Hematopoietic multipotent progenitor cell treated with erythropoietin and hydrocortisone succinate and interleukin-3 and kit ligand, for 4 days (in vitro differentiated cells): ENCODE measurements around the gene GRXCR2.
"Not testable (repeated sequence)": the region's sequence is repeated elsewhere in the genome, so short reads cannot be mapped to it uniquely, and the experiment has no call there.

Experiments used
- DNase-seq: peaks from one replicate; pipeline ENCODE4 v3.0.0-alpha.2; 2015

Gene GRXCR2, protein sequence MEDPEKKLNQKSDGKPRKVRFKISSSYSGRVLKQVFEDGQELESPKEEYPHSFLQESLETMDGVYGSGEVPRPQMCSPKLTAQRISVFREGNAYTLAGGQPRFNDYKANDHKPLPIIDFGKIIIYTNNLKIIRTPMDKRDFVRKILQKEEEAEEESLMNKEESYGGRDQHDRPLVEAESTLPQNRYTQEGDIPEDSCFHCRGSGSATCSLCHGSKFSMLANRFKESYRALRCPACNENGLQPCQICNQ

DNA sequence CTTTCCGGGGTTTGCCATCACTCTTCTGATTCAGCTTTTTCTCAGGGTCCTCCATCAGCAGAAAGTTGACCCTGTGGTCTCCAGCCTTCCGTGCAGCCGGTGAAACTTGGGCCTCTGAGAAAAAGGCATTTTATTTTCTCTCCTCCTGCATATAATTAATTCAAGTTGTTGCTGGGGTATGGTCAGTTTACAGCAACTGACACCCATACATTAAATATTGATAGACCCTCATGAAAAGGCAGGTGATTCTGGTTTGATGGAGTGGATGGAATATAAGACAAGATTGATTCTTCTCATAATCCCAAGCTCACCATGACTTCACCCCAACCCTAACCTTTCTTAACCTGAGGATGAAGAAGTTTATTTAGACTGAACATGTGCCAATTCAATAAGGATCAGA is at the start of gene GRXCR2:
GRXCR2 (minus strand) TSS at position 101 of the 400 bp plus-strand sequence; CDS start at position 55, 46 bp downstream.
- no peak for DNase-seq

DNA sequence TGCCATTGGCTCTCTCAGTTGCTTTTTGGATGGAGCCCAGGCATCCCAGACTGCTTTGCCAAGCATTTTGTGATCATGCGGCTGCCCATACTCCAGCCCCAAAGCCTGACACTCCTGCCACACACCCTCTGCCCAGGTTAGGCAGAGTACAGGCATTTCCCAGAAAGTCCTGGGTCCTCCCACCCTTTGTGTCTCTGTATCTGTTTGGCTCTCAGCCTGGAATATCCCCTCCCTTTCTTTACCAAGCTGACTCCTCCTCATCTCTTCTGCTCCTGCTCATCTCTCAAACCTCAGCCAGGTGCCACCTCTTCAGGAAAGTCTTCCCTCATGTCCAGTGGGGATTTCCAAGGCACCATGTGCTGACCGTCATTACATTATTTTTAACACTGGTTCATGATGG is 49.2 kb upstream of the GRXCR2 start:
- no peak for DNase-seq

DNA sequence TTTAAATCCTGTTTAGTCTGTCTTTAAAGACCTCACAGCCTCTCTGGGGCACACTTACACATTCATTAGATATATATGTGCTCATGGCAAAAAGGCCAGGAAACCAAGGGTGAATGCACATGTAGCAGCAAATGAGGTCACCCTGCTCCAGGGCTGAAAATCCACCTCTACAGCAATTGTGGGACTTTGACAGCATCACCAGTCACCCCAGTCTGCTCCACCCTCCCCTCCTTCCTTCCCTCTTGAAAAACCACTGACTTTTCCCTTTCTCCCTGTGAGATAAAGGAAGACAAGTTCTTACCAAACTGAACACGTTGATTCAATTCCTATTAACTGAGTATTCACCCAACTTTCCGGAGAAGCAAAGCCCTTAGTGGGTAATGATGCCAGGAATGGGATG is 48.4 kb upstream of the GRXCR2 start:
- no peak for DNase-seq

DNA sequence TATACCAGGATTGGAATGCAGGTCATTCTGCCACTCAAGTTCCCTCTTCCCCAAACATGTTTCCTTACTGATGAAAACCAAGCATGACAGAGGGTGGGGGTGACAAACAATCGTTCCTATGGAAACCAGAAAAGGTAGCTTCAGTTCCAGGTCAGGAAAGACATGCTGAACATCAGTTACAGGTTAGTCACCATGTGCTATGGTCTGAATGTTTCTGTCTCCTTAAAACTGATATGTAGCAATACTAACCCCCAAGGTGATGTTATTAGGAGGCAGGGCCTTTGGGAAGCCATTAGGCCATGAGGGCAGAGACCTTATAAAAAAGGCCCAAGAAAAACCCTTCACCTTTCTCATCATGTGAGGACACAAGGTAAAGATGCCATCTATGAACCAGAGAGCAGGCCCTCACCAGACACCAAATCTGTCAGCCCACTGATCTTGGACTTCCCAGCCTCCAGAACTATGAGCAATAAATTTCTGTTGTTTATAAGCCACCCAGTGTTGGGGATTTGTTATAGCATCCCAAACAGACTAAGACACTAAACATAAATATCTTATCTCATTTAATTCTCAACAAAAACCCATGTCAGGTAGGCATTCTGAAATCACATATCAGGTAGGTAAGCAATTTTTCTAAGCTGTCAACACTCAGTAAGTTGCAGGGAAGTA is 47.9 kb upstream of the GRXCR2 start:
- no peak for DNase-seq

DNA sequence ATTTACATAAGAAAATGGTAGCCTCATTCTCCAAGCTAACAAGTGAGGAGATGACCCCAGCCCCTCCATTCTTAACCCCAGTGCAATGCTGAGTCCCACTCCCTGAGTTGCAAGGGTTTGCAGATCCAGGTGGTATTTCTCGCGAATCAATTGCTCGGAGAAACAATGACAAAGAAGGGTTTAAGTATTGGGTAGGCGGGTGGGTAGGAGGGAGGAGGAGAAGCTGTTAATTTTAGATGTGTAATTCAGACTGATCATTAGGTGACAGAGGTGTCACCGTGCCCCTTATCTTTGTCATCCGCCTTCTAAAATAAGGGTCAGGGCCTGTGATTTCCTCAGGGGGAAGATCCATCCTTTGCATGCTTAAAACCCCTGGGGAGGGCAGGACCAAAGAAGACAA is 46.6 kb upstream of the GRXCR2 start:
- no peak for DNase-seq

DNA sequence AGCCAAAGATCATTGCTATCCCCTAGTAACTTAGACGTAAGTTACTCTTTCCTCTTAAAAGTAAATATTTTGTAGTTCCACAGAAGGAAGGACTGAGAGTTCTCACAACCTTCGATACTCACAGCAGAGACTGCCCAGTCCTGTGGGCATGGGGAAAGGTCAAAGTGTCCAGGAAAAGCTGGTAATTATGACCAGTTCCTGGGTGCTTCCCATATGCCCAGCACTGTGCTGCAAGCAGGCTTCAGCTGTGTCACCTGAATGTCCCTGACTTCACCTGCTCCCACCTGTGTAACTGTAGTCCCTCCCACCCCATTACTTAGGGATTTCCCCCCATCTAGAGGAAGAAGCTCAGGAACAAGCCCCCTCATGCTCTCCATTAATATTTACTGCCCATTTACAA is 45.6 kb upstream of the GRXCR2 start:
- no peak for DNase-seq

DNA sequence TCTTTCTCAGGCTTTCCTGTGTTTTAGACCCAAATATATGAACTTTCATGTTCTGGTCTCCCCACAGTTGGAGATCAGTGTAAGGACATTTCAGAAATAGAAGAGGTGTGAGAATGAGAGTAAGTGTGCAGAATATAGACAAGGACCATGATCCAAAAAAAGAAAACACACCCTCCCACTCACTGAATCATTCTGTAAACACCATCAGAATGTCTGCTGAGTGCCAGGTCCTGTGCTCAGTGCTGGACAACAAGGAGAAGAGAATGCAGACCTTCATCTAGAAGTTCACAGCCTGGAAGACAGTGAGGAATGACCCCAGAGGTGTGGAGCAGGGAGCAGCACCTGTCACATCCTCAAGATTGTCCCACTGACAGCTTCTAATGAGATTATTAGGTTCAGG is 44.5 kb upstream of the GRXCR2 start:
- DNase-seq = no peak

DNA sequence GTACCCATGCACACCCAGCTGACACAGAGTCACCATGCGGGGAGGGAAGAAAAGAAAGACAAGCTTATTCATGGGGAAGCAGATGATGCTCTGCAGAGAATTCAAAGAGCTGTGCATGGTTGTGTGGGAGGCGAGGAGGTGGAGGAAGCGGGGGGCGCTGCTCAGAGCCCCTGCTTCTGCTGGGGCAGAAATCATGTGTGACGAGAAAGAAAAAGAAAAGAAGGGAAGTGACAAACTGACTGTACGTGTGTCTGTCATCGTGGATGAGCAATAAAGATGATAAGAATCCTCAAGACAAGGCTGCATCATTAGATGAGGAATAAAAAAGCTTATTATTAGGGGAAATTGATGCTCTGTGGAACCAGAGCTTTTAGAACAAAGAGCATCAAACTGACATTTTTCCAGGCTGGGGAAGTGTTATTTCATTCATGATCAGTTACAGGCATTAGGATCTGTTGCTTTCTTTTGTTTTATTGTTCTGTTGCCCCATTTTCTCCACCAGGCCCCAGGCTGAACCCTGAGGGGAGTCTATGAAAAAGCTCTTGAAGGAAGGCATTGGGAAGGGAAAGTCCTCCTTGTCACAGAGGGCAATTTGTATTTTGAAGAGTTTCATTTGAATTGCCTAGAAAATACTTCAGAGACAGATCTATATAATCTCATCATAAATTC is 43.3 kb upstream of the GRXCR2 start:
- no peak for DNase-seq

DNA sequence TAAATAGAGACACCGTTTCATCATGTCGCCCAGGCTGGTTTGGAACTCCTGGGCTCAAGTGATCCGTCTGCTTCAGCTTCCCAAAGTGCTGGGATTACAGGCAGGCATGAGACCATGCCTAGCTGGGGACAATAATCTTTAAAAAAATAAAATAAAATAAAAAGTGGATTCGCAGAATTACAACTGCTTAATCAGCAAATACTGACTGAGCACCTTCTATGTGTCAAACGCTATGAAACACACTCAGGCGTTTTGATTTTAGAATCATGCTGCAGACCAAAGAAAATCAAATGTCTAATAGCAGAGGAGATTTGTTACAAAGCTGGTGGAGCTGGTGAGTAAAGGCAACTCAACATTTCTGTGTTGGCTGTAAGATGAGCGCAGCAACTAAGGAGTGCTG is 40.9 kb upstream of the GRXCR2 start:
- DNase-seq = no peak

DNA sequence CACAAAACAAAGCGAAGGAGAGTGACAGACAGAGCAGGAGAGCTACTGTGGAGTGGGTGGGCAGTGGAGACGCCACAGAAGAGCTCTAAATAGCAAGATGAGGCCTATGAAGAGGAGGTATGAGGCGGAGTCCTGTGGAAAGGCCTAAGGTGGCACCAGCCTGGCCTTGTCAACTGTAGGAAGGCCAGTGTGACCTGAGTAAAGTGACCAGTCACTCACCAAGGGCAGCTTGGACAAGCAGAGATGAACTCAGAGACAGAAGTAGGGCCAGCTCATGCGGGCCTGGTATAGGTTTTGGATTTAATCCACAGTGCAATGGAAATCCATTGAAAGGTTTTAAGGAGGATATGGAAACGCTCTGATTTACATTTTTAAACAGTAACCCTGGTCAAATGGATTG is 39.8 kb upstream of the GRXCR2 start:
- DNase-seq = no peak

DNA sequence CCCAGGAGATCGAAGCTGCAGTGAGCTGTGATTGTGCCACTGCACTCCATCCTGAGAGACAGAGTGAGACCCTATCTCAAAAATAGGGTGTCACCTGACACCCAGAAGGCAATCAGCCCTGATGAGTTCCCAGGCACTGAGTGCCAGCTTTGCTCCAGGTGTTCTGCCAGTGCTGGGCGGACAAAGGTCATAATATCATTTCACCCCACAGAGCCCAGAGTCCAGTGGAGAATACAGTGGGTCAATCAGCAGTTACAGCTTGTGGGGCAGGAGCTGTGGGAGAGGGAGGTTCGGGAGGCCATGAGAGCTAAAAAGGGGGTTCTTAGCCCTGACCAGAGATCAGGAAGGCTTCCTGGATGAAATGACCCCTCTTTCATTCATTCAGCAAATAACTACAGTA is 39.2 kb upstream of the GRXCR2 start:
- DNase-seq = no peak

DNA sequence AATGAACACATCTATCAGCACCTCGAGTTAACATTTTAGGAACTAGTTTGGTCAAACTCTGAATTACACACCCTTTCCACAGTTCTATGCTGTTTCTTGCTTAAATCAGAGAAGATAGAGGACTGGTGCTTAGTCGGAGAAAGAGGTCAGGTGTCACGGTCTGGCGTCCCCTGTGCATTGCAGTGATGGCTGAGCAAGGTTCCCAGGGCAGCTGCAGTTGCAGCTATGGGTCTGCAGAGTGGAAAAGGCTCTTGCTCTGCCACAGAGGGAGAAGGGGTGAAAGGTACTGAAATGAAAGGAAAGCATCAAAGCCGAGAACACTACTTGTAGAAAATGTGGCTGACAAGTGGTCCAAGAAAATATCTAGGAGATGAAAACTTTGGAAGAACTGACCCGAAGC is 38.4 kb upstream of the GRXCR2 start:
- no peak for DNase-seq

DNA sequence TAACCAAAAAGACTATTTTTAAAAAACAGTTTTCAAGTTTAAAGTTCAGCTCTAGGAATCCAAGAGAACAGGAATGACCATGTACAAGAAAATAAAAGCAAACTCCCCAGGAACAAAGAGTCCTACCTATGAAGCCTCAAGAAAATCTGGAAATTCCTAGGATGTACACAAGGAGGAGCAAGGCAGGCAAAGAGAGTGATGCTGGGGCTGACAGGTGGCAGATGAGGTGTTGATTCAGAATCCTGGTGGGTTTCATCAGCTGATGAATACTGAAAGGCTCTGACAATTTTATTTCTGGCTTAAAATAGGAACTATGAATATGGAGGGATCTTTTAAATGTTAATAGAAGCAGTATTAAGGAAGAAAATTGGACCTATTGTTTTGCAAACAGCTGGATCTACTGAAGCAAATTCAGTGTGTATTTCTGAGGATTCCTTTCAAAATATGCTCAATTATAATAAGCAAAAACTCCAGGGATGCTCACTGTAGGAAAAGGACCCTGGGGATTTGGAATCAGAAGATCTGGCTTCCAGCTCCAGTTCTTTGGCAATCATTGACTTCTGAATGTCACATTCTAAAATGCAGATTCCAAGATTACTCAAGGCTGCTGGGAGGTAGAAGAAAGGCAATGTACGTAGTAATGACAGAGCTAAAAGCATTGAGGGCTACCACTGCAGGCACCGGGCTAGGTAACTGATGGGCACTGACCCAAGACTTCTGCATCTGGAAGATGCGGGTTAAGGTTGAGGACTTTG is 35.6 kb upstream of the GRXCR2 start:
- no peak for DNase-seq

DNA sequence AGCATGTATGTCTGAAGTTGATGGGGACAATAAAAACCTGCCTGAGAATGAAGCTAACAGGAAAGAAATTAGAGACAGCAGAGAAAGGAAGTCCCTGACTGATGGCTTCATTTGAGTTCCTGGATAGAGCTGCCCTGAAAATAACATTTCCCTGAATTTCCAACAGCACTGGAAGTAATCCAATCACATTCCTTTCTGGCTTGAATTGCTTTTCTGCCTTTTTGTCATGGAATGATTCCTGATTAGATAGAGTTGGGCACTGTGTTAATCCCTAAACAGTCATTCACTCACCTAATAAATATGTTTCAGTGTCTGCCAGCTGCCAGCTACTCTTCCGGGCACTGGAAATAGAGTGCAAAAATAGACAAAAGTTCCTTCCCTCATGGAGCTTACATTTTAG is 33.6 kb upstream of the GRXCR2 start:
- no peak for DNase-seq

DNA sequence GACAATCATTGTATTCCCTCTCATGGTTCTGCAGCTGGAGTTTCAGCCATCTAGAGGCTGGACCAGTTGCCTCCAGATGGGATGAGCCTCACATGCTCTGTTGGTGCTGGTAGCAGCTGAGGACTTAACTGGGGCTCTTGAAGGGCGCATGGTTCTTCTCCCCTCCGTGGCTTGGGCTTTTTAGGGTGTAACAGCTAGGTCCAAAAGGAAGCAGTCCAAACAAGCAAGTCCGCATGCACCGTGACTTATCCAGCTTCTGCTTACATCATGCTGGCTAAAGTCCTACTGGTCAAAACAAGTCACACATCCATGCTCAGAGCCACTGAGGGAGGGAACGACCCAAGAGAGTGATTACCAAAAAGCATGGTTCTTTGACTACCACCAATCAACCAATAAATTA is 31.9 kb upstream of the GRXCR2 start:
- no peak for DNase-seq

DNA sequence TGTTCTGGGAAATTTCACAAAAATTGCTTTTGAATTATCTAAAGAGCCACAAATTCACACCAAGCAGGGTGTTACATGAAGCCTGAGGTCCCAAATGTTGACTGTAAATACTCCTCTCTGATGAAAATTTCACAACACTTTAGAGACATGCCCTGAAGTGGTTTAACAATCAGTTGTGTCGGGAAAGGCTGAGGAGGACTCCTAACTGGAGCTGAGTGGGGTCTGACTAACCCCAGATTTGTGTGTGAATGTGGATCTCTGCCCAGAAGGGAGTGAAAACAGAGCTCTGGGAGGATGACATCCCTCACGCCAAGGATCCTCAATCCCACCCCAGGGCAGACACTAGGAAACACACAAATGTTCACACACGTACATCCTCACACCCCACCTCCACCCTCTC is 31.1 kb upstream of the GRXCR2 start:
- no peak for DNase-seq

DNA sequence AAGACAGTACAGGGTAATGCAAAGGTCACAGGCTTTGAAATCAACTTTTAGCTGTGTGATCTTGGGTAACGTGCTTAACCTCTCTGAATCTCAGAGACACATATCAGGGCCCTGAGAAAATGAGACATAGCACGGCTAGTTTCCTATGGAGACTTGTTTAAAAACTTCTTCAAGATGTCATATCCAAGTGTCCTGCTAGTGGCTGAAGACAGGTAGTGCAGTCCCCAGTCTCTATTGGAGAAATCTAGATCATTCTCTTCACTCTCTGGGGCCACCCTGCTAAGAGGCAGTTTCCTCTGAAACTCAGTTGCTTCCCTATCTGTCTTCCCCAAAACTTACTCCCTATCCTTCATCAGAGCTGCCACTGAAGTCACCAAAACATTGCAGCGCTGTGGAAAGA is 30.3 kb upstream of the GRXCR2 start:
- peak; percentile 60 for DNase-seq

DNA sequence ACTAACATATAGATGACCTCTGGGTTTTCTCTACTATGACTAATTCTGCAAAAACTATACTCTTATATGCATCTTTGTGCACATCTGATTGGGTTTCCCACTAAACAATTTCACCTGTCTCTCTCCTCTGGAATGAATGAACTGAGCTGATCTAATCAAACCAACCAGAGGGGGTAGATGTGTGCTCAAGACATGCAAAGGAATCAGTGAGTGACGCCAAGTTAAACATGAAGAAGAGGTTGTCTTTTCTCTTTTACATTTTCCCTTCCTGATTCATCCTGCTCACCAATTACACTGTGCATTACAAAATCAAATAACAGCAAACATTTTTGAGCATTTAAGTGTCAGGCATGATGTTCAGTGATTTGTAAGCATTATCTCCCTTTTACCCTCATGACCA is 29.6 kb upstream of the GRXCR2 start:
- no peak for DNase-seq

DNA sequence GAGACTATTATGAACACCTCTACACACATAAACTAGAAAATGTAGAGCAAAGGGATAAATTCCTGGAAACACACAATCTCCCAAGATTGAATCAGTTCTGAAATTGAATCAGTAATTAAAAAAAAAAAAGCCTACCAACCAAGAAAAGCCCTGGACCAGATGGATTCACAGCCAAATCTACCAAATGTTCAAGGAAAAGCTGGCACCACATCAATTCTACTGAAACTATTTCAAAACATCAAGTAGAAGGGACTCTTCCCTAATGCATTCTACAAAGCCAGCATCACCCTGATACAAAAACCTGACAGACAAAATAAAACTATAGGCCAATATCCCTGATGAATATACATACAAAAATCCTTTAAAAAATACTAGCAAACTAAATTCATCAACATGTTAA is 25.4 kb upstream of the GRXCR2 start:
- DNase-seq = no peak

DNA sequence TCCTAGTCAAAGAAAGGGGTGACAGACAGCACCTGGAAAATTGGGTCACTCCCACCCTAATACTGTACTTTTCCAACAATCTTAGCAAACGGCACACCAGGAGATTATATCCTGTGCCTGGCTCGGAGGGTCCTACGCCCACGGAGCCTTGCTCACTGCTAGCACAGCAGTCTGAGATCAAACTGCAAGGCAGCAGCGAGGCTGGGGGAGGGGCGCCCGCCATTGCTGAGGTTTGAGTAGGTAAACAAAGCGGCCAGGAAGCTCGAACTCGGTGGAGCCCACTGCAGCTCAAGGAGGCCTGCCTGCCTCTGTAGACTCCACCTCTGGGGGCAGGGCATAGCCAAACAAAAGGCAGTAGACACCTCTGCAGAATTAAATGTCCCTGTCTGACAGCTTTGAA is 18.6 kb upstream of the GRXCR2 start:
- not testable (repeated sequence) for DNase-seq

DNA sequence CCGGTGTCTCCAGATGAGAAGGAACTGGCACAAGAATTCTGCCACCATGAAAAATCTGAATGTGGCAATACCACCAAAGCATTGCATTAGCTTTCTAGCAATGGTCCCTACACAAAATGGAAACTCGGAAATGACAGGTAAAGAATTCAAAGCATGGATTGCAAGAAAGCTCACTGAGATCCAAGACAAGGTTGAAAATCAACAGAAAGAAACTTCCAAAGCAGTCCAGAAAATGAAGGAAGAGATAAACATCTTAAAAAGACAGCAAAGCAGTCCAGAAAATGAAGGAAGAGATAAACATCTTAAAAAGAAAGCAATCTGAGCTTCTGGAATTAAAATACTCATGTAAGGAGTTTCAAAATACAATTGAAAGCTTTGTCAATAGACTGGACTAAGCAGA is 16.8 kb upstream of the GRXCR2 start:
- DNase-seq = no peak

DNA sequence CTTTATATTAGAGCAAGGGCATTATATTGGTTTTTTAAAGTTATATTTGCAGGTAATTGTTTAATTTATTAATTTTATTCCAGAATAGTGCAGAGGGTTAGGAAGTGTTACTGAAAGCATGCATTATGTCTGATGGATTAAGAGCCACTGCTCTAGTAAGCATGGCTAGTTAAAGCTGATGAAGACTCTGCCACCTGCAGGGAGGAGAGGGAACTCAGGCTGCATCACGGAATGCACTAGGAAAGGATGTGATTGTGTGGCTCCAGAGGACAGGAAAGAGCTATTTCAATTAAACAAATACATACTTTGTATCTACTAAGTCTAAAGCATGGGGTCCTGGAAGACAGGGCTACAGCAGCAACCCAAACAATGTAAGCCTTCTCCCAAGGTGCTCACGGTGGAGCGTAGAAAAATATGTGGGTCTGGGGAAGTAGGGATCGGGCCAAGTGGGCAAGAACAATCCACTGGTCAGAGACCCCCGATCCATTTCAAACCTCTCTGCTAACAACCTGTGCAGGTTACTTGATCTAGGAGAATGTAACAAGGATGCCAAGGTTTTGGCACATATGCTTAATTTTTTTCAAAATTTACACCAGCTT is 15.3 kb upstream of the GRXCR2 start:
- peak; percentile 86 for DNase-seq

DNA sequence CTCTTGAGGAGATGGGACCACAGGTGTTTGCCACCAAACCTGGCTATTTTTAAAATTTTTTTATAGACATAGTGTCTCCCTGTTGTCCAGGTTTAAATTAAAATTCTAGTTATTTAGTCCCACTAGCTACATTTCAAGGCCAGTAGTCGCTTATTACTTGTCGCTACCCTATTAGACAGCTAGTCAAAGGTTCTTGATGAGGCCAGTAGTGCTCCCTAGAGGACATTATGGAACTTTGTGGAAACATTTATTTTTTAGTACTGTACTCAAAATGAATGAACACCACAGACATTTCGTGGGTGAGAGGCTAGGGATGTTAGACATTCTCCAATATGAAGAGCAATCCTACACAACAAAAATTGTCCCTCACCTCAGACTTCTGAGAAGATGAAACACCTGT is 14.4 kb upstream of the GRXCR2 start:
- peak; percentile 78 for DNase-seq
